ENCODE results near the gene KLHL18. TPM values are rescaled to one million over a fixed set of nuclear protein-coding genes. Genes with fewer than 3 reads are reported as not detected.
"Not testable (repeated sequence)": the region's sequence is repeated elsewhere in the genome, so short reads cannot be mapped to it uniquely, and the experiment has no call there.

The KLHL18 gene
- polyA plus RNA-seq, 1 donor (not counting 4 experiments of a cell fraction or from before 2014, with no cell fraction given), result 33.4 TPM

DNA sequence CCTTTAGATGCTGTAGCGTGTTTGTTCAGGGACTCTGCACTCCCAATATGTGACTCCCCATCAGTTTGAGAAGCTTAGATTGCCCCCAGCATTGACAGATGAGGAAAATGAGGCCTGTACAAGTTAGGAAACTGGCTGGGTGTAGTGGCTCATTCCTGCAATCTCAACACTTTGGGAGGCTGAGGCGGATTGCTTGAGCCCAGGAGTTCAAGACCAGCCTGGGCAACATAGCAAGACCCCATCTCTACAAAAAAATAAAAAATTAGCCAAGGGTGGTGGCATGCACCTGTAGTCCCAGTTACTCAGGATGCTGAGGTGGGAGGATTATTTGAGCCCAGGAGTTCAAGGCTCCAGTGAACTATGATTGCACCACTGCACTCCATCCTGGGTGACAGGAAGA, 84.1 kb downstream of the KLHL18 start:
- no peak overlapping the region for H3K4me2 ChIP-seq (ENCODE audit: control insufficient read depth, extremely low read depth, insufficient read depth, low read depth, low read length)
- no peak overlapping the region for H2AFZ ChIP-seq (ENCODE audit: control insufficient read depth, low read length)
- no peaks in the 10 kb centered on the region for H3K27me3 ChIP-seq (ENCODE audit: control insufficient read depth, extremely low read depth, insufficient read depth, low read length)
- dilution Hi-C loops (cut with MboI; ENCODE audit: extremely low pct_ligation_motif_present, low sequenced_read_pairs), result no loop called here
- TF ChIP-seq, protein P1, sequence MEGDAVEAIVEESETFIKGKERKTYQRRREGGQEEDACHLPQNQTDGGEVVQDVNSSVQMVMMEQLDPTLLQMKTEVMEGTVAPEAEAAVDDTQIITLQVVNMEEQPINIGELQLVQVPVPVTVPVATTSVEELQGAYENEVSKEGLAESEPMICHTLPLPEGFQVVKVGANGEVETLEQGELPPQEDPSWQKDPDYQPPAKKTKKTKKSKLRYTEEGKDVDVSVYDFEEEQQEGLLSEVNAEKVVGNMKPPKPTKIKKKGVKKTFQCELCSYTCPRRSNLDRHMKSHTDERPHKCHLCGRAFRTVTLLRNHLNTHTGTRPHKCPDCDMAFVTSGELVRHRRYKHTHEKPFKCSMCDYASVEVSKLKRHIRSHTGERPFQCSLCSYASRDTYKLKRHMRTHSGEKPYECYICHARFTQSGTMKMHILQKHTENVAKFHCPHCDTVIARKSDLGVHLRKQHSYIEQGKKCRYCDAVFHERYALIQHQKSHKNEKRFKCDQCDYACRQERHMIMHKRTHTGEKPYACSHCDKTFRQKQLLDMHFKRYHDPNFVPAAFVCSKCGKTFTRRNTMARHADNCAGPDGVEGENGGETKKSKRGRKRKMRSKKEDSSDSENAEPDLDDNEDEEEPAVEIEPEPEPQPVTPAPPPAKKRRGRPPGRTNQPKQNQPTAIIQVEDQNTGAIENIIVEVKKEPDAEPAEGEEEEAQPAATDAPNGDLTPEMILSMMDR (optimal IDR thresholded peaks at IDR 0.05 in 1 of 3, IDR thresholded peaks at IDR 0.05 in 1 of 3, conservative IDR thresholded peaks at IDR 0.05 in 1 of 3; ENCODE audit: extremely low read depth in 1 of 3, insufficient read depth in 2 of 3, low read length in 3 of 3), result no peak
- no peak for TF ChIP-seq EZH2 (IDR thresholded peaks at IDR 0.05; ENCODE audit: low read length)
- no peak for FAIRE-seq
- H3K9me3 ChIP-seq (ENCODE audit: control insufficient read depth, low read depth, low read length), result no peaks in the 10 kb centered on the region
- H3K9ac ChIP-seq (ENCODE audit: control insufficient read depth, extremely low read depth, insufficient read depth, low read length), result no peak overlapping the region
- H3K36me3 ChIP-seq (ENCODE audit: control insufficient read depth in 2 of 2, extremely low read depth in 1 of 2, insufficient read depth in 2 of 2, low read length in 2 of 2), result no peaks in the 10 kb centered on the region
- H3K4me1 ChIP-seq (ENCODE audit: control insufficient read depth, extremely low read depth, insufficient read depth, low read length), result peaks cover 7% of the 10 kb centered on the region
- H3K9me1 ChIP-seq (ENCODE audit: control insufficient read depth, extremely low read depth, insufficient read depth, low read length), result no peaks in the 10 kb centered on the region
- H3K4me3 ChIP-seq (ENCODE audit: control insufficient read depth in 2 of 3, extremely low read depth in 1 of 3, insufficient read depth in 2 of 3, low read depth in 1 of 3, low read length in 3 of 3), result no peak overlapping the region
- DNase-seq (ENCODE audit: low read depth, low spot score), result no peak
- H4K20me1 ChIP-seq (ENCODE audit: control insufficient read depth, extremely low read depth, insufficient read depth, low read length), result no peaks in the 10 kb centered on the region
- no peaks in the 10 kb centered on the region for H3K79me2 ChIP-seq (ENCODE audit: control insufficient read depth, insufficient read depth, low read length)
- no peak overlapping the region for H3K27ac ChIP-seq (ENCODE audit: control insufficient read depth, insufficient read depth, low read length)

DNA sequence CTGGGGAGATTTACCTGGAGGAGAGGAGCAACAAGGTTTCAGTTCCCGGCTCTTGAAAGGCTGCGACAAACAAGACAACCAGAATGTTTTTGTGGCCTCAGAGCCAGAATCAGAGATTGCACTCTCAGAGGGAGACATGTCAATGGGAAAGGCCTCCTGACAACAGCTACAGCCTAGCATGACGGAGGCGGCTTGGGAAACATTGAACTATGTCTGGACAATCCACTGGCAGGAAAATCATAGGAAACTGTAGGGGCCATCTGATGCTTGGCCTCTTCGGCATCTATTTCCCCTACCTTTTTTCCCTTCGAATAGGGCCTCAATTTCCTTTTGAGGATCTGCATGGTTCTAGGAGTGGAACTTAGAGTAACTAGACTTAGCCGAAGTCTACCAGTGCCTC, 84.9 kb downstream of the KLHL18 start:
- Histone ChIP-seq H2AFZ (ENCODE audit: control insufficient read depth, low read length) (no peak overlapping the region), H3K4me1 (ENCODE audit: control insufficient read depth, extremely low read depth, insufficient read depth, low read length) (peaks cover 7% of the 10 kb centered on the region), H3K36me3 (ENCODE audit: control insufficient read depth in 2 of 2, extremely low read depth in 1 of 2, insufficient read depth in 2 of 2, low read length in 2 of 2) (no peaks in the 10 kb centered on the region), H3K9me1 (ENCODE audit: control insufficient read depth, extremely low read depth, insufficient read depth, low read length) (no peaks in the 10 kb centered on the region), H3K9ac (ENCODE audit: control insufficient read depth, extremely low read depth, insufficient read depth, low read length) (no peak overlapping the region), H3K27me3 (ENCODE audit: control insufficient read depth, extremely low read depth, insufficient read depth, low read length) (no peaks in the 10 kb centered on the region), H3K79me2 (ENCODE audit: control insufficient read depth, insufficient read depth, low read length) (no peaks in the 10 kb centered on the region), H3K27ac (ENCODE audit: control insufficient read depth, insufficient read depth, low read length) (no peak overlapping the region), H3K9me3 (ENCODE audit: control insufficient read depth, low read depth, low read length) (no peaks in the 10 kb centered on the region), H4K20me1 (ENCODE audit: control insufficient read depth, extremely low read depth, insufficient read depth, low read length) (no peaks in the 10 kb centered on the region), H3K4me3 (ENCODE audit: control insufficient read depth in 2 of 3, extremely low read depth in 1 of 3, insufficient read depth in 2 of 3, low read depth in 1 of 3, low read length in 3 of 3) (no peak overlapping the region), H3K4me2 (ENCODE audit: control insufficient read depth, extremely low read depth, insufficient read depth, low read depth, low read length) (no peak overlapping the region)
- DNase-seq (ENCODE audit: low read depth, low spot score) (no peak), FAIRE-seq (no peak)
- dilution Hi-C loops (cut with MboI; ENCODE audit: extremely low pct_ligation_motif_present, low sequenced_read_pairs), result no loop called here
- no peak for TF ChIP-seq EZH2 (IDR thresholded peaks at IDR 0.05; ENCODE audit: low read length)
- TF ChIP-seq, protein P1 (optimal IDR thresholded peaks at IDR 0.05 in 1 of 3, IDR thresholded peaks at IDR 0.05 in 1 of 3, conservative IDR thresholded peaks at IDR 0.05 in 1 of 3; ENCODE audit: extremely low read depth in 1 of 3, insufficient read depth in 2 of 3, low read length in 3 of 3), result no peak

DNA sequence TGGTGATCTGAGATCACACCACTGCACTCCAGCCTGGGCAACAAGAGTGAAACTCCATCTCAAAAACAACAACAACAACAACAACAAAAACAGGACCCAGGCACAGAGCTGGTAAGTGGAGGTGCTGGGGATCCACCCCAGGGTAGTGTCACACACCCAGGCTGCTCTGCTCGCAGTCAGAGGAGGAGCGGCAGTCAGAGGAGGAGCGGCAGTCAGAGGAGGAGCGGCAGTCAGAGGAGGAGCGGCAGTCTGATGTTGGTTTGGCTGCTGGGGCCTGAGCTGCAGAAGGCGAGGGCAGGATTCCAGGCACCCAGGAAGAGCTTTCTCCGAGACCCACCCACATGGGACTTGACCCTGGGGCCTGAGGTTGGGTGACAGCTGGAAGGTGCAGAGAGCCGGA, 87.3 kb downstream of the KLHL18 start:
- H2AFZ ChIP-seq (ENCODE audit: control insufficient read depth, low read length); FAIRE-seq; dilution Hi-C loops (cut with MboI; ENCODE audit: extremely low pct_ligation_motif_present, low sequenced_read_pairs): not testable (repeated sequence)

More for the DNA sequence above, 87.3 kb downstream of the KLHL18 start:
- not testable (repeated sequence) for H3K4me2 ChIP-seq (ENCODE audit: control insufficient read depth, extremely low read depth, insufficient read depth, low read depth, low read length); H3K9ac ChIP-seq (ENCODE audit: control insufficient read depth, extremely low read depth, insufficient read depth, low read length); H4K20me1 ChIP-seq (ENCODE audit: control insufficient read depth, extremely low read depth, insufficient read depth, low read length); H3K79me2 ChIP-seq (ENCODE audit: control insufficient read depth, insufficient read depth, low read length); H3K9me3 ChIP-seq (ENCODE audit: control insufficient read depth, low read depth, low read length); H3K27ac ChIP-seq (ENCODE audit: control insufficient read depth, insufficient read depth, low read length); H3K36me3 ChIP-seq (ENCODE audit: control insufficient read depth in 2 of 2, extremely low read depth in 1 of 2, insufficient read depth in 2 of 2, low read length in 2 of 2); DNase-seq (ENCODE audit: low read depth, low spot score); H3K27me3 ChIP-seq (ENCODE audit: control insufficient read depth, extremely low read depth, insufficient read depth, low read length); H3K4me1 ChIP-seq (ENCODE audit: control insufficient read depth, extremely low read depth, insufficient read depth, low read length); H3K9me1 ChIP-seq (ENCODE audit: control insufficient read depth, extremely low read depth, insufficient read depth, low read length); H3K4me3 ChIP-seq (ENCODE audit: control insufficient read depth in 2 of 3, extremely low read depth in 1 of 3, insufficient read depth in 2 of 3, low read depth in 1 of 3, low read length in 3 of 3)
